Keratinocyte (primary cell): ENCODE results near the gene C2CD4A.

Source experiments
- EZH2 ChIP-seq: IDR thresholded peaks from one replicate; pipeline ENCODE4 v1.6.1; 2012; ENCODE audit warnings: inconsistent platforms, mild to moderate bottlenecking, low read length, moderate library complexity
- TF ChIP-seq, protein P1 (sequence below), 3 experiments: IDR thresholded peaks in 1 of 3; conservative IDR thresholded peaks in 1 of 3; optimal IDR thresholded peaks in 1 of 3; 2 replicates in 2 of 3; 3 replicates in 1 of 3; pipeline versions ENCODE3 to v1.5.1; 2011; ENCODE audit warnings: low read length in 3 of 3, mild to moderate bottlenecking in 3 of 3, moderate library complexity in 2 of 3, control low read depth in 1 of 3, inconsistent platforms in 1 of 3; ENCODE audit not compliant: insufficient read depth in 2 of 3; ENCODE audit errors: extremely low read depth in 1 of 3

DNA sequence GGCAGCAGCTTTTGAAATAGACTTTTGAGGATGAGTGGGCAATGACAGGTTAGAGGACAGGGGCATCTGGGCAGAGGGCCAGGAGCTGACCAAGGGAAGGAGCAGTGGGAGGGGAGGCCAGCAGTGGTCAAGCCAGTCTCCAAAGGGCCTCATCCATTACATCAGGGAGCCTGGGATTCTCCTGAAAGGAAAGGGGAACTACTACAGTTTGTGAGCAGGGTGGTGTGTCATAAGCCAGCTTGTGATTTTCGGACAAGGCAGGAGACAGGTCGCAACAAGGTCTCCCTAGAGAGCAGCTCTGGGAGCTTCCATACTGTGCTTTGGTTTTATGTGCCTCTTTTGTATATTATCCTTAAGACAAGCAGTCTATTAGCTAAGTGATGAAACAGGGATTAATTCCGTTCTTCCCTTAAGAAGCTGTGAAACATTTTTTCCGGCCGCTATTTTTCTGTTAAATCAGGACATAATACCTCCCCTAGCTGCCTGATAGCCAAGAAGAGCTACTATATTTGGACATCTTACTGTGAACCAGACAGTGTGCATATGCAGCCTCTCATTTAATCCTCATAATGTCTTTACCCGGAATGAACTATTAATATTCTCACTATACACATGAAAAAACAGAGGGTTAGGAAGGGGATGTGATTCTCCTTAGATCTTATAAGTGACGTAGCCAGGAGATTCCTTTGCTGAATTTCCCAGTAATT lies 51.9 kb downstream of the C2CD4A start:
- TF ChIP-seq, protein P1, sequence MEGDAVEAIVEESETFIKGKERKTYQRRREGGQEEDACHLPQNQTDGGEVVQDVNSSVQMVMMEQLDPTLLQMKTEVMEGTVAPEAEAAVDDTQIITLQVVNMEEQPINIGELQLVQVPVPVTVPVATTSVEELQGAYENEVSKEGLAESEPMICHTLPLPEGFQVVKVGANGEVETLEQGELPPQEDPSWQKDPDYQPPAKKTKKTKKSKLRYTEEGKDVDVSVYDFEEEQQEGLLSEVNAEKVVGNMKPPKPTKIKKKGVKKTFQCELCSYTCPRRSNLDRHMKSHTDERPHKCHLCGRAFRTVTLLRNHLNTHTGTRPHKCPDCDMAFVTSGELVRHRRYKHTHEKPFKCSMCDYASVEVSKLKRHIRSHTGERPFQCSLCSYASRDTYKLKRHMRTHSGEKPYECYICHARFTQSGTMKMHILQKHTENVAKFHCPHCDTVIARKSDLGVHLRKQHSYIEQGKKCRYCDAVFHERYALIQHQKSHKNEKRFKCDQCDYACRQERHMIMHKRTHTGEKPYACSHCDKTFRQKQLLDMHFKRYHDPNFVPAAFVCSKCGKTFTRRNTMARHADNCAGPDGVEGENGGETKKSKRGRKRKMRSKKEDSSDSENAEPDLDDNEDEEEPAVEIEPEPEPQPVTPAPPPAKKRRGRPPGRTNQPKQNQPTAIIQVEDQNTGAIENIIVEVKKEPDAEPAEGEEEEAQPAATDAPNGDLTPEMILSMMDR (optimal IDR thresholded peaks at IDR 0.05 in 1 of 3, IDR thresholded peaks at IDR 0.05 in 1 of 3, conservative IDR thresholded peaks at IDR 0.05 in 1 of 3; ENCODE audit: extremely low read depth in 1 of 3, insufficient read depth in 2 of 3, low read length in 3 of 3): no peak
- no peak for TF ChIP-seq EZH2
